ENCODE results near the gene TPMT.

The TPMT gene

GRCh38 chr6:18107061-18107460 is 47.8 kb downstream of the TPMT start:
- no peak for DNase-seq

- DNase-seq = no peak
Observed at GRCh38 chr6:18102783-18103509, 51.9 kb downstream of the TPMT start.

GRCh38 chr6:18101873-18102272 is 53.0 kb downstream of the TPMT start:
- DNase-seq = no peak

- DNase-seq = no peak
Observed at GRCh38 chr6:18101271-18101670, 53.6 kb downstream of the TPMT start.

GRCh38 chr6:18100296-18100695 is 54.6 kb downstream of the TPMT start:
- no peak for DNase-seq

- no peak for DNase-seq
Observed at GRCh38 chr6:18099511-18099910, 55.4 kb downstream of the TPMT start.

- no peak for DNase-seq
Observed at GRCh38 chr6:18096423-18096822, 58.5 kb downstream of the TPMT start.

GRCh38 chr6:18091382-18091781 is 63.5 kb downstream of the TPMT start:
- DNase-seq = no peak

GRCh38 chr6:18090349-18090786 is 64.5 kb downstream of the TPMT start:
- DNase-seq = no peak

GRCh38 chr6:18088419-18089296 is 66.2 kb downstream of the TPMT start:
- no peak for DNase-seq

- DNase-seq = no peak
Observed at GRCh38 chr6:18087396-18088165, 67.3 kb downstream of the TPMT start.

GRCh38 chr6:18081025-18081668 is 73.7 kb downstream of the TPMT start:
- DNase-seq = no peak

- no peak for DNase-seq
Observed at GRCh38 chr6:18080544-18080943, 74.3 kb downstream of the TPMT start.

GRCh38 chr6:18078866-18079265 is 76.0 kb downstream of the TPMT start:
- no peak for DNase-seq

Data from activated naive CD4-positive, alpha-beta T cell treated with Interleukin-2 at 50 U/mL for 16 hours (primary cell).